Loucy (cell line): Measurements from ENCODE around the gene TFPI.
A peak's percentile ranks its signal among the peaks of the same experiment; 100 is the strongest.

ENCODE experiments used
- H2AFZ ChIP-seq: fragments of 200-600 bp; sonication (generic); 2 replicates; pipeline ENCODE4 v1.6.0; 2016; ENCODE audit warnings: antibody characterized with exemption, mild to moderate bottlenecking, low read length, moderate library complexity
- H3F3A ChIP-seq: fragments of 200-600 bp; 2 replicates; pipeline ENCODE4 v1.6.0; 2016; ENCODE audit warnings: antibody characterized with exemption, low read depth, mild to moderate bottlenecking
- H3K27me3 ChIP-seq: fragments of 200-600 bp; sonication (generic); 2 replicates; pipeline ENCODE4 v1.6.1; 2014; ENCODE audit warnings: low read length, mild to moderate bottlenecking; ENCODE audit not compliant: insufficient read depth, poor library complexity, severe bottlenecking
- H3K36me3 ChIP-seq: fragments of 200-600 bp; sonication (generic); 2 replicates; pipeline ENCODE4 v1.6.1; 2016; ENCODE audit warnings: low read length; ENCODE audit not compliant: insufficient read depth
- H3K4me1 ChIP-seq: fragments of 200-600 bp; sonication (generic); 2 replicates; pipeline ENCODE4 v1.5.1; 2014; ENCODE audit warnings: low read length, mild to moderate bottlenecking; ENCODE audit not compliant: insufficient read depth, poor library complexity, severe bottlenecking
- H3K4me2 ChIP-seq: fragments of 200-600 bp; sonication (generic); 2 replicates; pipeline ENCODE4 v1.6.0; 2014; ENCODE audit warnings: antibody characterized with exemption, low read length, low read depth, mild to moderate bottlenecking; ENCODE audit not compliant: poor library complexity, severe bottlenecking
- H3K4me3 ChIP-seq: fragments of 200-600 bp; sonication (generic); 2 replicates; pipeline ENCODE4 v1.5.1; 2014; ENCODE audit warnings: low read length, mild to moderate bottlenecking, mixed read lengths; ENCODE audit not compliant: poor library complexity, severe bottlenecking
- H3K79me2 ChIP-seq: fragments of 200-600 bp; sonication (generic); 2 replicates; pipeline ENCODE4 v1.6.1; 2014; ENCODE audit warnings: low read length; ENCODE audit not compliant: insufficient read depth
- H3K9ac ChIP-seq: fragments of 200-600 bp; sonication (generic); 2 replicates; pipeline ENCODE4 v1.6.0; 2014; ENCODE audit warnings: mild to moderate bottlenecking, low read depth, low read length, moderate library complexity; ENCODE audit not compliant: poor library complexity, severe bottlenecking
- H3K9me2 ChIP-seq: fragments of 200-600 bp; sonication (generic); replicated peaks from 2 replicates; pipeline ENCODE4 v1.6.1; 2016; ENCODE audit warnings: low read depth, low read length, mixed read lengths
- H3K9me3 ChIP-seq: fragments of 200-600 bp; sonication (generic); 2 replicates; pipeline ENCODE4 v1.6.1; 2014; ENCODE audit warnings: mild to moderate bottlenecking, antibody characterized with exemption, low read length, low read depth; ENCODE audit not compliant: insufficient read depth
- H4K20me1 ChIP-seq: fragments of 200-600 bp; sonication (generic); 2 replicates; pipeline ENCODE4 v1.6.0; 2014; ENCODE audit warnings: antibody characterized with exemption, low read length, mild to moderate bottlenecking; ENCODE audit not compliant: insufficient read depth, poor library complexity, severe bottlenecking
- EZH2phosphoT487 ChIP-seq: fragments of 200-600 bp; IDR thresholded peaks from 2 replicates; pipeline ENCODE4 v1.6.1; 2018; ENCODE audit warnings: antibody characterized with exemption, mild to moderate bottlenecking, moderate library complexity, borderline replicate concordance
- TF ChIP-seq, protein P1 (sequence below): fragments of 200-600 bp; sonication (generic); conservative IDR thresholded peaks from 2 replicates; pipeline ENCODE4 v1.5.1; 2014; ENCODE audit warnings: mild to moderate bottlenecking, antibody characterized with exemption, low read length

Gene TFPI

DNA sequence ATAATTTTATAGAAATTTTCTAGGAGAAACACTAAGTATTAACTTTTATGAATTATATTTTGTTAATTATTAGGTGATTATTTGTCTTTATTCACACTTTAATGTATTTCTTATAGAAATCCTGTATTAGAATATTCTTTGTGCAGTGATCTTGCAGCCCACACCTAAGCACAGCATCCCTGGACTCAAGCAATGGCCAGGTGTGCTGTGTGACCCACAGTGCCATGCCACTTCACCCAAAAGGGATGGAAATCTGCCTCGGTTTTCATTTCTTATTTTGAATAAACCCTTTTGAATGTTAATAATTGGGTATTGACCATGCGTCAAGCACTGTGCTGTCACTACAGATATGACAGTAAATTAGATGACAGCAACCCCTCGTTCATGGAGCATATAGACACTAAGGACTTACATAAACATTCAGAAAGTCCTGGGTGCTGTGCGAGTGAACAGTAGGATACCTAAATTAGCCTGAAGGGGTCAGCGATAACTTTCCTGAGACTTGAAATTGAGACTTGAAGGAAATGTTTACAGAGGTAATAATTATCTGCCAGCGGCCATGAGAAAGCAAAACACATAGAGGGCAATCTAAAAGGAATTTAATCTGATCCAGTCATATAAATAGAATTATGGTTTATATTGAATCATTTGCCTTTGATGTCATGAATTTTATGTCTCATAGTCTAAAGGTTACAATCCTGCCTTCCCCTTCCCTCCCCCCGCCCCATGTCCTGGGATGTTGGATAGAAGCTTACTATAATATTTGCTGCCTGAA lies 53.5 kb downstream of the TFPI start:
- peaks cover 21% of the 10 kb centered on the region for H3K4me1 ChIP-seq
- no peaks in the 10 kb centered on the region for H3K9me3 ChIP-seq
- TF ChIP-seq, protein P1, sequence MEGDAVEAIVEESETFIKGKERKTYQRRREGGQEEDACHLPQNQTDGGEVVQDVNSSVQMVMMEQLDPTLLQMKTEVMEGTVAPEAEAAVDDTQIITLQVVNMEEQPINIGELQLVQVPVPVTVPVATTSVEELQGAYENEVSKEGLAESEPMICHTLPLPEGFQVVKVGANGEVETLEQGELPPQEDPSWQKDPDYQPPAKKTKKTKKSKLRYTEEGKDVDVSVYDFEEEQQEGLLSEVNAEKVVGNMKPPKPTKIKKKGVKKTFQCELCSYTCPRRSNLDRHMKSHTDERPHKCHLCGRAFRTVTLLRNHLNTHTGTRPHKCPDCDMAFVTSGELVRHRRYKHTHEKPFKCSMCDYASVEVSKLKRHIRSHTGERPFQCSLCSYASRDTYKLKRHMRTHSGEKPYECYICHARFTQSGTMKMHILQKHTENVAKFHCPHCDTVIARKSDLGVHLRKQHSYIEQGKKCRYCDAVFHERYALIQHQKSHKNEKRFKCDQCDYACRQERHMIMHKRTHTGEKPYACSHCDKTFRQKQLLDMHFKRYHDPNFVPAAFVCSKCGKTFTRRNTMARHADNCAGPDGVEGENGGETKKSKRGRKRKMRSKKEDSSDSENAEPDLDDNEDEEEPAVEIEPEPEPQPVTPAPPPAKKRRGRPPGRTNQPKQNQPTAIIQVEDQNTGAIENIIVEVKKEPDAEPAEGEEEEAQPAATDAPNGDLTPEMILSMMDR = peak; percentile 60
- no peak for TF ChIP-seq EZH2phosphoT487
- peaks cover 8% of the 10 kb centered on the region; the same call in 1 of the 2 replicates for H3F3A ChIP-seq
- H3K9ac ChIP-seq = no peak overlapping the region
- no peak overlapping the region for H3K4me2 ChIP-seq
- H3K27me3 ChIP-seq = no peaks in the 10 kb centered on the region
- no peaks in the 10 kb centered on the region for H3K79me2 ChIP-seq
- no peaks in the 10 kb centered on the region for H4K20me1 ChIP-seq
- no peak overlapping the region for H2AFZ ChIP-seq
- no peaks in the 10 kb centered on the region for H3K9me2 ChIP-seq
- H3K4me3 ChIP-seq = no peak overlapping the region
- no peaks in the 10 kb centered on the region for H3K36me3 ChIP-seq

GRCh38 chr2:187499941-187500532 lies 54.2 kb downstream of the TFPI start:
- no peaks in the 10 kb centered on the region for H3K9me2 ChIP-seq
- no peak overlapping the region for H3K9ac ChIP-seq

DNA sequence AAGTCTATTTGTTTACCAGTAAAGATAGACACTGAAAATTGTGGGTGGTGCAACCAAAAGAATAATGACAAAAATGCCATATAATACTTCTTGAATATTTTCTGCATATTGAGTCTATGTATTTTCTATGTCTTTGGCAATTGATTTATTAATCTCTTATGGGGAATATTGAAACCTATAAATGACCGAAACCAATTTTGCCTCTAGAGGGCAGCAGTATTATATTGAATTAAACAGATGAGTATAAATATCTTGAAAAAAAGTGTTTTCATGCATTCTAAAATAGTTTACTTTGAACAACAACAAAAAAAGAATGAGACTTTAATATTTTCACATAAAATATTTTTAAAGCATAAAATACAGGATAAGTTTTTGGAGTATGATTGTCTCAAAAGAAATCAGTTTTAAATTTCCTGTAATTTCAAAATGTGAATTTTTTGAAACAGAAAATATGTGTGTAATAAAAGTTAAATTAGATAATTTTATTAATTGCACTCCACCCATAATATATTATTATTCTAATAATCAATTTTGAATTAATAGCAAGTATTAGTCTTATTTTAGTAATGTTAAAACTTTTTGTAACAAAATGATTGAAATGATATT lies 56.3 kb downstream of the TFPI start:
- Histone ChIP-seq H3K79me2 (no peaks in the 10 kb centered on the region), H3K4me1 (no peaks in the 10 kb centered on the region), H3K9me3 (peaks cover 12% of the 10 kb centered on the region; the same call in 1 of the 2 replicates), H3K9ac (no peak overlapping the region), H3K36me3 (0 out of 2 replicates have a peak, but pooled peaks cover 4% of the 10 kb centered on the region), H2AFZ (no peak overlapping the region), H3K27me3 (no peaks in the 10 kb centered on the region), H3F3A (no peaks in the 10 kb centered on the region), H4K20me1 (no peaks in the 10 kb centered on the region), H3K4me2 (no peak overlapping the region), H3K4me3 (no peak overlapping the region), H3K9me2 (no peaks in the 10 kb centered on the region)
- no peak for TF ChIP-seq EZH2phosphoT487
- TF ChIP-seq, protein P1 = peak; percentile 85

More at GRCh38 chr2:187499941-187500532, 54.2 kb downstream of the TFPI start:
- Histone ChIP-seq H4K20me1 (no peaks in the 10 kb centered on the region), H3K4me3 (no peak overlapping the region), H3F3A (peaks cover 5% of the 10 kb centered on the region; the same call in 1 of the 2 replicates), H2AFZ (no peak overlapping the region), H3K4me1 (peaks cover 14% of the 10 kb centered on the region), H3K36me3 (0 out of 2 replicates have a peak, but pooled peaks cover 4% of the 10 kb centered on the region), H3K27me3 (no peaks in the 10 kb centered on the region), H3K4me2 (no peak overlapping the region), H3K9me3 (no peaks in the 10 kb centered on the region), H3K79me2 (no peaks in the 10 kb centered on the region)
- TF ChIP-seq, protein P1 = peak; percentile 77
- no peak for TF ChIP-seq EZH2phosphoT487
